ENCODE results near the gene RAPH1.

The RAPH1 gene

DNA sequence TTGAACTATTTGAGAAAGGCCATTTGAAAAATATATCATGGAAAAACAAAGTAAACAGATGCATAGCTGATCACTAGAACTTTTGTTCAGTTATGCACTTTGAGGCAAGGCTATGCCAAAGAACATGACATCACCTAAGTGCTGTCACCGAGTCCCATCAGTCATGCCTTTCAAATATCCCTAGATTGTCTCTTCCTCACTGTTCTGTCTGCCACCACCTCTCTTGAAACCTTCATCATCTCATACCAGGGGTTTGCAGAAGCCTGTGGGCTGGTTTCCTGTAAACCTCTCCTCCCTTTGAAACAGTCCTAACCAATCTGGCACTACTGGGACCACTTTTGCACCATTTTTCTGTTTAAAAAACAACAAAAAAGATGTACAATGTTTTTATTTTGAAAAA is 12.3 kb upstream of the RAPH1 start (continued):
- TF ChIP-seq, protein P1, sequence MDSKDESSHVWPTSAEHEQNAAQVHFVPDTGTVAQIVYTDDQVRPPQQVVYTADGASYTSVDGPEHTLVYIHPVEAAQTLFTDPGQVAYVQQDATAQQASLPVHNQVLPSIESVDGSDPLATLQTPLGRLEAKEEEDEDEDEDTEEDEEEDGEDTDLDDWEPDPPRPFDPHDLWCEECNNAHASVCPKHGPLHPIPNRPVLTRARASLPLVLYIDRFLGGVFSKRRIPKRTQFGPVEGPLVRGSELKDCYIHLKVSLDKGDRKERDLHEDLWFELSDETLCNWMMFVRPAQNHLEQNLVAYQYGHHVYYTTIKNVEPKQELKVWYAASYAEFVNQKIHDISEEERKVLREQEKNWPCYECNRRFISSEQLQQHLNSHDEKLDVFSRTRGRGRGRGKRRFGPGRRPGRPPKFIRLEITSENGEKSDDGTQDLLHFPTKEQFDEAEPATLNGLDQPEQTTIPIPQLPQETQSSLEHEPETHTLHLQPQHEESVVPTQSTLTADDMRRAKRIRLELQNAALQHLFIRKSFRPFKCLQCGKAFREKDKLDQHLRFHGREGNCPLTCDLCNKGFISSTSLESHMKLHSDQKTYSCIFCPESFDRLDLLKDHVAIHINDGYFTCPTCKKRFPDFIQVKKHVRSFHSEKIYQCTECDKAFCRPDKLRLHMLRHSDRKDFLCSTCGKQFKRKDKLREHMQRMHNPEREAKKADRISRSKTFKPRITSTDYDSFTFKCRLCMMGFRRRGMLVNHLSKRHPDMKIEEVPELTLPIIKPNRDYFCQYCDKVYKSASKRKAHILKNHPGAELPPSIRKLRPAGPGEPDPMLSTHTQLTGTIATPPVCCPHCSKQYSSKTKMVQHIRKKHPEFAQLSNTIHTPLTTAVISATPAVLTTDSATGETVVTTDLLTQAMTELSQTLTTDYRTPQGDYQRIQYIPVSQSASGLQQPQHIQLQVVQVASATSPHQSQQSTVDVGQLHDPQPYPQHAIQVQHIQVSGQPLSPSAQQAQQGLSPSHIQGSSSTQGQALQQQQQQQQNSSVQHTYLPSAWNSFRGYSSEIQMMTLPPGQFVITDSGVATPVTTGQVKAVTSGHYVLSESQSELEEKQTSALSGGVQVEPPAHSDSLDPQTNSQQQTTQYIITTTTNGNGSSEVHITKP (tag by site-specific recombination; IDR thresholded peaks at IDR 0.05): no peak
- TF ChIP-seq, protein P2, sequence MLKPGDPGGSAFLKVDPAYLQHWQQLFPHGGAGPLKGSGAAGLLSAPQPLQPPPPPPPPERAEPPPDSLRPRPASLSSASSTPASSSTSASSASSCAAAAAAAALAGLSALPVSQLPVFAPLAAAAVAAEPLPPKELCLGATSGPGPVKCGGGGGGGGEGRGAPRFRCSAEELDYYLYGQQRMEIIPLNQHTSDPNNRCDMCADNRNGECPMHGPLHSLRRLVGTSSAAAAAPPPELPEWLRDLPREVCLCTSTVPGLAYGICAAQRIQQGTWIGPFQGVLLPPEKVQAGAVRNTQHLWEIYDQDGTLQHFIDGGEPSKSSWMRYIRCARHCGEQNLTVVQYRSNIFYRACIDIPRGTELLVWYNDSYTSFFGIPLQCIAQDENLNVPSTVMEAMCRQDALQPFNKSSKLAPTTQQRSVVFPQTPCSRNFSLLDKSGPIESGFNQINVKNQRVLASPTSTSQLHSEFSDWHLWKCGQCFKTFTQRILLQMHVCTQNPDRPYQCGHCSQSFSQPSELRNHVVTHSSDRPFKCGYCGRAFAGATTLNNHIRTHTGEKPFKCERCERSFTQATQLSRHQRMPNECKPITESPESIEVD (tag by site-specific recombination; IDR thresholded peaks at IDR 0.05): no peak

DNA sequence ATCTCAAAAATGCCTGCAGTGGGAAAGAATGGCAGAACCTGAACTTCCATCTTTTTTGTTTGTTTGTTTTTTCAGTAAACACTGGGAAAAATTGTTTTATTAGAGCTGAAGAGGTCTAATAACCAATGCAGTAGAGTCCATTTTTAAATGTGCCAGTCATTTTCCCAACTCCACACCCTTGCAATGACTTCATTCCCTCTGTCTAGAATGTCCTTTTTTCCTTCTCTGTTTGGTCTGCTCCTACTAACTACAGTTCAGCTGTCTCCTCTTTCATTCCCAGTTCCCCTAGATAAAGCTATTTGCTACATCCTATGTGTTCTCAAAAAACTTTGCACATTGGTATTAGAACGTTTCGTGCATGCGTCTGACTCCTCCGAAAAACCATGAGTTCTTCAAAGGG is 9.3 kb upstream of the RAPH1 start:
- H3K4me3 ChIP-seq (ENCODE audit: low read depth, low read length): no peak overlapping the region
- POLR2A ChIA-PET: interaction anchor here (1.2 kb wide), 1 partner anchor 9 kb away, joined by 8 read pairs; the partner anchor contains the start of gene RAPH1
- no peak overlapping the region for H3K27ac ChIP-seq (ENCODE audit: extremely low read depth, low read depth, low read length)
- CTCF ChIA-PET: interaction anchor here (0.5 kb wide), 1 partner anchor 459 kb away, joined by 3 read pairs; no protein-coding TSS in a partner anchor
- no peaks in the 10 kb centered on the region for H3K9me3 ChIP-seq (ENCODE audit: control insufficient read depth, insufficient read depth, low read depth, low read length)
- H3K36me3 ChIP-seq (ENCODE audit: control insufficient read depth in 2 of 2, insufficient read depth in 1 of 2, low read length in 2 of 2): no peaks in the 10 kb centered on the region
- H3K4me1 ChIP-seq (ENCODE audit: control insufficient read depth, insufficient read depth, low read length): no peaks in the 10 kb centered on the region
- TF ChIP-seq ZNF670 (tag by site-specific recombination; IDR thresholded peaks at IDR 0.05; ENCODE audit: low read depth) (no peak), ZNF768 (tag by site-specific recombination; IDR thresholded peaks at IDR 0.05) (no peak), BCL11A (tag by site-specific recombination; IDR thresholded peaks at IDR 0.05; ENCODE audit: low read depth) (no peak), ZNF777 (tag by site-specific recombination; IDR thresholded peaks at IDR 0.05; ENCODE audit: borderline replicate concordance) (no peak), ZNF214 (tag by site-specific recombination; IDR thresholded peaks at IDR 0.05; ENCODE audit: borderline replicate concordance) (no peak), WT1 (tag by site-specific recombination; IDR thresholded peaks at IDR 0.05) (no peak), ZNF600 (tag by site-specific recombination; IDR thresholded peaks at IDR 0.05) (no peak), ZNF473 (tag by site-specific recombination; IDR thresholded peaks at IDR 0.05) (no peak)
- TF ChIP-seq, protein P3, sequence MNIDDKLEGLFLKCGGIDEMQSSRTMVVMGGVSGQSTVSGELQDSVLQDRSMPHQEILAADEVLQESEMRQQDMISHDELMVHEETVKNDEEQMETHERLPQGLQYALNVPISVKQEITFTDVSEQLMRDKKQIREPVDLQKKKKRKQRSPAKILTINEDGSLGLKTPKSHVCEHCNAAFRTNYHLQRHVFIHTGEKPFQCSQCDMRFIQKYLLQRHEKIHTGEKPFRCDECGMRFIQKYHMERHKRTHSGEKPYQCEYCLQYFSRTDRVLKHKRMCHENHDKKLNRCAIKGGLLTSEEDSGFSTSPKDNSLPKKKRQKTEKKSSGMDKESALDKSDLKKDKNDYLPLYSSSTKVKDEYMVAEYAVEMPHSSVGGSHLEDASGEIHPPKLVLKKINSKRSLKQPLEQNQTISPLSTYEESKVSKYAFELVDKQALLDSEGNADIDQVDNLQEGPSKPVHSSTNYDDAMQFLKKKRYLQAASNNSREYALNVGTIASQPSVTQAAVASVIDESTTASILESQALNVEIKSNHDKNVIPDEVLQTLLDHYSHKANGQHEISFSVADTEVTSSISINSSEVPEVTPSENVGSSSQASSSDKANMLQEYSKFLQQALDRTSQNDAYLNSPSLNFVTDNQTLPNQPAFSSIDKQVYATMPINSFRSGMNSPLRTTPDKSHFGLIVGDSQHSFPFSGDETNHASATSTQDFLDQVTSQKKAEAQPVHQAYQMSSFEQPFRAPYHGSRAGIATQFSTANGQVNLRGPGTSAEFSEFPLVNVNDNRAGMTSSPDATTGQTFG (tag by site-specific recombination; IDR thresholded peaks at IDR 0.05; ENCODE audit: borderline replicate concordance): no peak
- TF ChIP-seq, protein P4, sequence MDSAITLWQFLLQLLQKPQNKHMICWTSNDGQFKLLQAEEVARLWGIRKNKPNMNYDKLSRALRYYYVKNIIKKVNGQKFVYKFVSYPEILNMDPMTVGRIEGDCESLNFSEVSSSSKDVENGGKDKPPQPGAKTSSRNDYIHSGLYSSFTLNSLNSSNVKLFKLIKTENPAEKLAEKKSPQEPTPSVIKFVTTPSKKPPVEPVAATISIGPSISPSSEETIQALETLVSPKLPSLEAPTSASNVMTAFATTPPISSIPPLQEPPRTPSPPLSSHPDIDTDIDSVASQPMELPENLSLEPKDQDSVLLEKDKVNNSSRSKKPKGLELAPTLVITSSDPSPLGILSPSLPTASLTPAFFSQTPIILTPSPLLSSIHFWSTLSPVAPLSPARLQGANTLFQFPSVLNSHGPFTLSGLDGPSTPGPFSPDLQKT (IDR thresholded peaks at IDR 0.05; ENCODE audit: borderline replicate concordance, low read depth, low read length): no peak

DNA sequence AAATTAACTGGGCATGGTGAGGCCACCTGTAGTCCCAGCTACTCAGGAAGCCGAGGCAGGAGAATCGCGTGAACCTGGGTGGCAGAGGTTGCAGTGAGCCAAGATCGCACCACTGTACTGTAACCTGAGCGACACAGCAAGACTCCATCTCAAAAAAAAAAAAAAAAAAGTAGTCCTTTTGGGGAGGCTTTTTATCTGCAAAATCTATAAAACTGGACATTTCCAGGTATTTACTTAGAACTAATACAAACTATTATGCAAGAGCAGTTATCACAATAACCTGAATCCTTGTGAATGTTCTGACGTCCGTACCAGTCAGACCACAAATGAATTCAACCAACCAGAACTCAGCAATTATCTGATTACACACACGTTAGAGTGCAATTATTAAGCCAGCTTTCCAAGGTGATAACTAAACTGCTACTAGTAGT is 8.8 kb upstream of the RAPH1 start:
- no peaks in the 10 kb centered on the region for H3K9me3 ChIP-seq (ENCODE audit: control insufficient read depth, insufficient read depth, low read depth, low read length)
- no peaks in the 10 kb centered on the region for H3K36me3 ChIP-seq (ENCODE audit: control insufficient read depth in 2 of 2, insufficient read depth in 1 of 2, low read length in 2 of 2)
- no peak overlapping the region for H3K27ac ChIP-seq (ENCODE audit: extremely low read depth, low read depth, low read length)
- H3K4me1 ChIP-seq (ENCODE audit: control insufficient read depth, insufficient read depth, low read length): no peaks in the 10 kb centered on the region
- ChIA-PET CTCF (interaction anchor here (0.5 to 0.6 kb wide), 2 partner anchors 281 to 460 kb away, joined by 3 read pairs; no protein-coding TSS in a partner anchor), POLR2A (interaction anchor here (1.2 kb wide), 1 partner anchor 9 kb away, joined by 8 read pairs; the partner anchor contains the start of gene RAPH1)
- H3K4me3 ChIP-seq (ENCODE audit: low read depth, low read length): no peak overlapping the region
- no peak for TF ChIP-seq SP3 (tag by site-specific recombination; IDR thresholded peaks at IDR 0.05)
- TF ChIP-seq ZNF202 (tag by site-specific recombination; IDR thresholded peaks at IDR 0.05; ENCODE audit: borderline replicate concordance): no peak
- no peak for TF ChIP-seq HOXC10 (CRISPR knock-in tag; IDR thresholded peaks at IDR 0.05)
- no peak for TF ChIP-seq ZNF157 (tag by site-specific recombination; IDR thresholded peaks at IDR 0.05)
- TF ChIP-seq, protein P5, sequence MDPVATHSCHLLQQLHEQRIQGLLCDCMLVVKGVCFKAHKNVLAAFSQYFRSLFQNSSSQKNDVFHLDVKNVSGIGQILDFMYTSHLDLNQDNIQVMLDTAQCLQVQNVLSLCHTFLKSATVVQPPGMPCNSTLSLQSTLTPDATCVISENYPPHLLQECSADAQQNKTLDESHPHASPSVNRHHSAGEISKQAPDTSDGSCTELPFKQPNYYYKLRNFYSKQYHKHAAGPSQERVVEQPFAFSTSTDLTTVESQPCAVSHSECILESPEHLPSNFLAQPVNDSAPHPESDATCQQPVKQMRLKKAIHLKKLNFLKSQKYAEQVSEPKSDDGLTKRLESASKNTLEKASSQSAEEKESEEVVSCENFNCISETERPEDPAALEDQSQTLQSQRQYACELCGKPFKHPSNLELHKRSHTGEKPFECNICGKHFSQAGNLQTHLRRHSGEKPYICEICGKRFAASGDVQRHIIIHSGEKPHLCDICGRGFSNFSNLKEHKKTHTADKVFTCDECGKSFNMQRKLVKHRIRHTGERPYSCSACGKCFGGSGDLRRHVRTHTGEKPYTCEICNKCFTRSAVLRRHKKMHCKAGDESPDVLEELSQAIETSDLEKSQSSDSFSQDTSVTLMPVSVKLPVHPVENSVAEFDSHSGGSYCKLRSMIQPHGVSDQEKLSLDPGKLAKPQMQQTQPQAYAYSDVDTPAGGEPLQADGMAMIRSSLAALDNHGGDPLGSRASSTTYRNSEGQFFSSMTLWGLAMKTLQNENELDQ (tag by site-specific recombination; IDR thresholded peaks at IDR 0.05; ENCODE audit: low read depth): no peak
- TF ChIP-seq ZBTB7A (tag by site-specific recombination; IDR thresholded peaks at IDR 0.05; ENCODE audit: low read depth): no peak

Data from HEK293 (cell line).